ENCODE measurements around the gene SELP. TPM values are rescaled to one million over a fixed set of nuclear protein-coding genes. Genes with fewer than 3 reads are reported as not detected.

SELP gene
- total and polyA plus RNA-seq, 2 of the 8 experiments (the other 6 are each of a cell fraction or from before 2014, with no cell fraction given) = not detected

GRCh38 chr1:169595764-169596711 lies 33.9 kb downstream of the SELP start:
- Histone ChIP-seq H3K4ac (replicated peaks; ENCODE audit: insufficient read length, low read depth, low read length) (no peak overlapping the region), H3K14ac (ENCODE audit: insufficient read length) (no peak overlapping the region), H4K5ac (ENCODE audit: insufficient read length, low read depth, low read length) (no peak overlapping the region), H2AFZ (ENCODE audit: low read length) (no peak overlapping the region), H3K56ac (replicated peaks; ENCODE audit: insufficient read length, low read depth, low read length) (no peak overlapping the region), H3K23ac (ENCODE audit: insufficient read length) (no peak overlapping the region), H2BK5ac (ENCODE audit: low read depth, low read length) (no peak overlapping the region), H4K91ac (replicated peaks; ENCODE audit: insufficient read length, low read length) (no peak overlapping the region), H2BK20ac (ENCODE audit: low read length) (no peak overlapping the region), H3K18ac (ENCODE audit: extremely low read depth, low read length) (no peak overlapping the region), H3K9me3 (ENCODE audit: insufficient read depth in 2 of 2, low read depth in 1 of 2, low read length in 1 of 2) (no peaks in the 10 kb centered on the region), H3K79me2 (ENCODE audit: control insufficient read depth in 1 of 2, insufficient read depth in 2 of 2, low read length in 2 of 2) (no peaks in the 10 kb centered on the region), H3K36me3 (ENCODE audit: control insufficient read depth in 2 of 4, insufficient read depth in 4 of 4, low read length in 3 of 4) (no peaks in the 10 kb centered on the region), H4K8ac (ENCODE audit: extremely low read depth, insufficient read depth, low read length) (no peak overlapping the region), H3K4me3 (ENCODE audit: extremely low read depth in 1 of 4, insufficient read depth in 2 of 4, low read depth in 3 of 4, low read length in 4 of 4) (no peak overlapping the region), H2BK12ac (ENCODE audit: low read depth, low read length) (no peak overlapping the region), H3K23me2 (ENCODE audit: low read depth, low read length) (no peaks in the 10 kb centered on the region), H3K79me1 (ENCODE audit: low read depth, low read length) (no peaks in the 10 kb centered on the region), H2BK15ac (ENCODE audit: low read length) (no peak overlapping the region), H2BK120ac (replicated peaks; ENCODE audit: low read depth, low read length) (no peak overlapping the region), H4K20me1 (replicated peaks in 1 of 2; ENCODE audit: control insufficient read depth in 1 of 2, insufficient read depth in 2 of 2, low read length in 2 of 2) (no peaks in the 10 kb centered on the region), H2AK5ac (ENCODE audit: low read depth, low read length) (no peak overlapping the region), H3K4me1 (replicated peaks in 1 of 4; ENCODE audit: control insufficient read depth in 3 of 4, insufficient read depth in 4 of 4, low read length in 3 of 4) (no peaks in the 10 kb centered on the region), H3K4me2 (ENCODE audit: insufficient read depth in 1 of 2, low read depth in 2 of 2, low read length in 2 of 2) (no peak overlapping the region), H3K9ac (replicated peaks in 1 of 4; ENCODE audit: extremely low read depth in 1 of 4, low read depth in 3 of 4, low read length in 3 of 4) (no peak overlapping the region), H3K27ac (ENCODE audit: low read depth, low read length) (no peak overlapping the region), H3K27me3 (replicated peaks in 1 of 4; ENCODE audit: control insufficient read depth in 3 of 4, extremely low read depth in 1 of 4, insufficient read depth in 3 of 4, low read length in 3 of 4) (no peaks in the 10 kb centered on the region)
- ChIA-PET CTCF (ENCODE audit: partially characterized antibody) (interaction anchor here (0.8 to 2.5 kb wide), 6 partner anchors 9 to 214 kb away, joined by 3 to 11 read pairs (median 8); partner anchors contain the start of gene F5), POLR2A (ENCODE audit: partially characterized antibody) (interaction anchor here (2.4 kb wide), 1 partner anchor 9 kb away, joined by 6 read pairs; the partner anchor contains the start of gene F5)
- WGBS, 2 experiments (ENCODE audit: extremely low coverage in 1 of 2, insufficient coverage in 1 of 2, insufficient read length in 1 of 2, insufficient replicate concordance in 2 of 2, low coverage in 1 of 2, low lambda C conversion rate in 2 of 2, missing lambda C conversion rate in 1 of 2) = 63% methylated on average over 3 of the region's 3 CpGs; no CpG with 5 or more reads in 1 of the 2 experiments
- no peak for DNase-seq (ENCODE audit: low read depth in 1 of 2, low spot score in 2 of 2)
- FAIRE-seq = peak; percentile 89
- TF ChIP-seq RNF2 (IDR thresholded peaks at IDR 0.05; ENCODE audit: borderline replicate concordance, low read depth, low read length, missing control alignments, poor library complexity, severe bottlenecking) = no peak
- no peak for TF ChIP-seq SP4 (IDR thresholded peaks at IDR 0.05; ENCODE audit: low read length)
- TF ChIP-seq MAX (IDR thresholded peaks at IDR 0.05) = peak; percentile 54; the same call in 1 of the 2 replicates
- 0 out of 4 replicates have a peak, but pooled peaks of 1 of the 2 experiments have one; percentile 3 for TF ChIP-seq RAD21 (IDR thresholded peaks at IDR 0.05 in 1 of 2, conservative IDR thresholded peaks at IDR 0.05 in 1 of 2; ENCODE audit: low read depth in 2 of 2, low read length in 2 of 2)
- TF ChIP-seq SIN3A (conservative IDR thresholded peaks at IDR 0.05 in 1 of 2, IDR thresholded peaks at IDR 0.05 in 1 of 2; ENCODE audit: low read depth in 1 of 2, low read length in 2 of 2) = peak; percentile 88 to 93; a peak in 3 of 4 replicates
- peak; percentile 37 for TF ChIP-seq SAP30 (IDR thresholded peaks at IDR 0.05; ENCODE audit: insufficient read depth, insufficient replicate concordance, low read length)
- TF ChIP-seq KDM1A (IDR thresholded peaks at IDR 0.05; ENCODE audit: borderline replicate concordance, low read length) = no peak
- no peak for TF ChIP-seq BACH1 (IDR thresholded peaks at IDR 0.05; ENCODE audit: low read length)
